ENCODE data around the gene TENM4.

The TENM4 gene

GRCh38 chr11:78796956-78797355 lies 643.9 kb downstream of the TENM4 start:
- no peak for DNase-seq

- peak; percentile 48 for DNase-seq
These were observed 645.1 kb downstream of the TENM4 start for GRCh38 chr11:78795621-78796261.

- no peak for DNase-seq
These were observed 648.9 kb downstream of the TENM4 start for GRCh38 chr11:78791964-78792363.

GRCh38 chr11:78791254-78791653 lies 649.6 kb downstream of the TENM4 start:
- no peak for DNase-seq

- DNase-seq = no peak
These were observed 650.0 kb downstream of the TENM4 start for GRCh38 chr11:78790784-78791183.

GRCh38 chr11:78789375-78789774 lies 651.5 kb downstream of the TENM4 start:
- no peak for DNase-seq

GRCh38 chr11:78788533-78788932 lies 652.3 kb downstream of the TENM4 start:
- DNase-seq = no peak

- DNase-seq = no peak
These were observed 653.1 kb downstream of the TENM4 start for GRCh38 chr11:78787696-78788095.

- no peak for DNase-seq
These were observed 654.1 kb downstream of the TENM4 start for GRCh38 chr11:78786746-78787145.

GRCh38 chr11:78786086-78786485 lies 654.7 kb downstream of the TENM4 start:
- DNase-seq = no peak

- DNase-seq = no peak
These were observed 656.3 kb downstream of the TENM4 start for GRCh38 chr11:78784321-78785061.

GRCh38 chr11:78783846-78784245 lies 657.0 kb downstream of the TENM4 start:
- no peak for DNase-seq

- DNase-seq = no peak
These were observed 657.5 kb downstream of the TENM4 start for GRCh38 chr11:78783301-78783700.

- DNase-seq = no peak
These were observed 658.1 kb downstream of the TENM4 start for GRCh38 chr11:78782725-78783124.

GRCh38 chr11:78780889-78781288 lies 659.9 kb downstream of the TENM4 start:
- DNase-seq = no peak

- no peak for DNase-seq
These were observed 667.3 kb downstream of the TENM4 start for GRCh38 chr11:78773492-78773891.

GRCh38 chr11:78773077-78773476 lies 667.8 kb downstream of the TENM4 start:
- DNase-seq = no peak

- no peak for DNase-seq
These were observed 668.6 kb downstream of the TENM4 start for GRCh38 chr11:78772186-78772585.

- no peak for DNase-seq
These were observed 669.9 kb downstream of the TENM4 start for GRCh38 chr11:78770931-78771330.

- DNase-seq = no peak
These were observed 671.9 kb downstream of the TENM4 start for GRCh38 chr11:78768971-78769370.

- DNase-seq = no peak
These were observed 672.5 kb downstream of the TENM4 start for GRCh38 chr11:78768345-78768744.

GRCh38 chr11:78767027-78767932 lies 673.5 kb downstream of the TENM4 start:
- no peak for DNase-seq

- DNase-seq = no peak
These were observed 675.9 kb downstream of the TENM4 start for GRCh38 chr11:78764946-78765345.

- no peak for DNase-seq
These were observed 677.2 kb downstream of the TENM4 start for GRCh38 chr11:78763664-78764063.

Measured in NCI-H1105 treated with DMSO at 0.1 percent for 48 hours (cell line).